IPS DF 6.9 (cell line): ENCODE measurements around the gene QPCT.
"Not testable (repeated sequence)": the region's sequence is repeated elsewhere in the genome, so short reads cannot be mapped to it uniquely, and the experiment has no call there.

Source experiments
- DNase-seq: peaks from one replicate; pipeline ENCODE4 v3.0.0-alpha.2; 2013; ENCODE audit warnings: low read depth, low spot score
- H3K27ac ChIP-seq: one replicate; pipeline ENCODE4 v1.5.1; 2013; ENCODE audit warnings: low read length, control low read depth
- H3K27me3 ChIP-seq: 2 replicates; pipeline ENCODE4 v1.6.1; 2013; ENCODE audit warnings: mild to moderate bottlenecking, low read length; ENCODE audit not compliant: control insufficient read depth, insufficient read depth
- H3K36me3 ChIP-seq: 2 replicates; pipeline ENCODE4 v1.6.1; 2013; ENCODE audit warnings: low read length; ENCODE audit not compliant: control insufficient read depth, insufficient read depth
- H3K4me1 ChIP-seq: 2 replicates; pipeline ENCODE4 v1.6.1; 2013; ENCODE audit warnings: low read length; ENCODE audit not compliant: control insufficient read depth, insufficient read depth
- H3K4me3 ChIP-seq: 2 replicates; pipeline ENCODE4 v1.5.1; 2013; ENCODE audit warnings: mild to moderate bottlenecking, low read length
- H3K9me3 ChIP-seq: 2 replicates; pipeline ENCODE4 v1.6.1; 2013; ENCODE audit warnings: low read length, inconsistent platforms; ENCODE audit not compliant: control insufficient read depth, insufficient read depth
- WGBS: extraction: QIAGEN DNeasy Blood & Tissue Kit; methylation state at CpG from one replicate; pipeline ENCODE4 v1.1.7; 2013; ENCODE audit warnings: mixed read lengths, missing lambda C conversion rate; ENCODE audit not compliant: insufficient read length, insufficient coverage; 5-methylcytosine and 5-hydroxymethylcytosine counted together

The QPCT gene

DNA sequence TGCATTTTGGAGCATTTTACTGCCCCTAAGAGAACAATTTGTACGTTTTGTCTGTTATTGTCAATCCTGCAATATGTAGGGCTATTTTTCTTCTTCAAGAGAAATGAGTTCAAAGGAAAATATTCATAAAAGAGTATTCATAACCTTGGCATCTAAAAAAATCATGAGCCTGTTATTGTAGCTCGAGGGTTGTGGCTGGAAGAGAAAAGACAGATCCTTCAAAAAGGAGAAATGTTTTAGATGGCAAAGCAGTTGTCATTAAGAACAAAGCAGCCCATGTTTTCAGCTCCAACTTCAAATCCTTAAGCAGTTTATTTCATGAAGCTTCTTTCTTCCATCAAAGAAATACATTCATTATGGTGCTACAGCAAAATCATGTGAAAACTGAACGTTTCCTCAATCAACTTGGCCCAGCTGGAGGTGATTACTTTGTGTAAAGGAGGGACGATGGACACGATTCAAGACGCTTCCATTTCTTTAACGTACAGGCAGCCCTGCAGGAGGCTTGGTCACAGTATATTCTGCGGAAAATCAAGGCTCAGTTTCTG, 31.4 kb downstream of the QPCT start:
- Histone ChIP-seq H3K27ac (no peak overlapping the region), H3K4me1 (no peaks in the 10 kb centered on the region)
- WGBS: no CpG with 5 or more reads among the region's 8 CpGs

DNA sequence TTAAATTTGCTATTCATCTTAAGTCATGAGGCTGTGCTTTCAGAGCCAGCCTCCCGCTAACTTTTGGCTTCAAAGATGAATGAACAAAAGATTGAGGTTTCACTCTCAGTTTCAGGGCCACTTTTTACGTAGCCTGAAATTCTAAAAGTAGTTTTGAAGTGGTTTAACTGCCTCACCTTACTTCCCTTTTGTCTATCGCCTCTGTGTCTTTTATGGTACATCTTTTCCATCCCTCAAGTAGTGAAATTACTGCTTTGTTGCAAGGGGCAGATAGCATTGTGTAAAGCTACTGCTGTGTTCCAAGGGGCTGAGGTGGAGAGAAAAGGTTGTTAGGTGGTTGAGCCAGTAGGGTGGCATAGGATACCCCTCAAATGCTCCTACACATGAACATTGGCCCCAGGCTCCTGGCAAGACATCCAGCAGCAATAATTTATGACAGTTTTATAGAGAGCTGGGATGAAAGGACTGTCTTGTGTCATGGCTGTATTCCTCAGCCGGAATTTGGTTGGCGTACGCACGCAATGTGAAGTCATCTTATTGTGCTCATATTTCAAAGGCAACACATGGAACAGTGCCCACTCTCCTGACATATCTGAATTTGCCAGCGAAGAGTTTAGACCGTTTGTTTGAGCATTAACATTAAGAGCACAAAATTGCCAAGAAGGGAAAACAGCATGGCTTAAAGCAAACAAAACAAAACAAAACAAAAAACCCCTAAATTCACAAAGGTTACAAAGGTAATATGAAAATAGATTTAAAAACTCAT, 32.2 kb downstream of the QPCT start:
- no CpG with 5 or more reads among the region's 9 CpGs for WGBS
- Histone ChIP-seq H3K27me3 (no peaks in the 10 kb centered on the region), H3K4me3 (no peak overlapping the region), H3K27ac (no peak overlapping the region), H3K9me3 (no peaks in the 10 kb centered on the region), H3K36me3 (no peaks in the 10 kb centered on the region), H3K4me1 (no peaks in the 10 kb centered on the region)
- DNase-seq: no peak

More for the DNA sequence above, 31.4 kb downstream of the QPCT start:
- no peak overlapping the region for H3K4me3 ChIP-seq
- no peaks in the 10 kb centered on the region for H3K9me3 ChIP-seq
- no peaks in the 10 kb centered on the region for H3K36me3 ChIP-seq
- H3K27me3 ChIP-seq: no peaks in the 10 kb centered on the region
- no peak for DNase-seq

DNA sequence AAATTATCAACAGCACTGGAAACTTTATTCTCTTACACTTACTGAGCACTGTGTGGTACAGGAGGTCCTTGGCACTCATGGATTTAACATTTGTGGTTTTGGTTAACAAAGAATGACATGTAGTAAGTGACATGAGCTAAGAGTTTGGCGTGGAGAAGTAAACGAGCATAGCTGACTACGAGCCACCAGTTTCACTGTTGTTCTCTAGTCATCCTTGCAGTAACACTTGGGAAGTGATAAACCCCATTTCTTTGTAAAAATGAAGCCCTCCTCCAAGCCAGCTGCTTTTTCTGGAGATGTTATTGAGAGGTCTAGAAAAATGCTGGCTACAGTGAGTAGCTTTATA, 32.7 kb downstream of the QPCT start:
- Histone ChIP-seq H3K9me3 (no peaks in the 10 kb centered on the region), H3K27me3 (no peaks in the 10 kb centered on the region), H3K4me3 (no peak overlapping the region), H3K27ac (no peak overlapping the region), H3K36me3 (no peaks in the 10 kb centered on the region), H3K4me1 (no peaks in the 10 kb centered on the region)
- no CpG with 5 or more reads among the region's 3 CpGs for WGBS
- no peak for DNase-seq

DNA sequence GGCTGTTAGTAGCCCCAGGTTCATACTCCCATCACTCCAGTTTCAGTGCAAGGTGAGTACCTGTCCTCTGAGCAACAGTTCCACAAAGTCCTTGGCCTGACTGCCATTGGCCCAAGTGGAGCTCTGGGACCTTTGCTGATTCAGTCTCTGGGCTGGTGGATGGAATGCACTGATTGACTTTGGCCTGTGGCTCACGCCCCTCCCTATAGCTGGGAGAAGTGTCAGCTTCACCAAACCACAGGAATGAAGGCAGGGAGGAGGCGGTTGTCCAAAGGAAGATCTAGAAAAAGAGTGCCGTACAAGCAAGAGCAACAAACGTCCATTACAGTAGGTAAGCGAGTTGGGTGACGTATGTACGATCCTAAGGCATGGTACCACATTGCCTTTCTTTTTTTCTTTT, 34.0 kb downstream of the QPCT start:
- H3K27me3 ChIP-seq: no peaks in the 10 kb centered on the region
- no peak overlapping the region for H3K4me3 ChIP-seq
- H3K27ac ChIP-seq: no peak overlapping the region
- no CpG with 5 or more reads among the region's 7 CpGs for WGBS
- no peaks in the 10 kb centered on the region for H3K4me1 ChIP-seq
- no peaks in the 10 kb centered on the region for H3K36me3 ChIP-seq
- no peak for DNase-seq
- no peaks in the 10 kb centered on the region for H3K9me3 ChIP-seq

DNA sequence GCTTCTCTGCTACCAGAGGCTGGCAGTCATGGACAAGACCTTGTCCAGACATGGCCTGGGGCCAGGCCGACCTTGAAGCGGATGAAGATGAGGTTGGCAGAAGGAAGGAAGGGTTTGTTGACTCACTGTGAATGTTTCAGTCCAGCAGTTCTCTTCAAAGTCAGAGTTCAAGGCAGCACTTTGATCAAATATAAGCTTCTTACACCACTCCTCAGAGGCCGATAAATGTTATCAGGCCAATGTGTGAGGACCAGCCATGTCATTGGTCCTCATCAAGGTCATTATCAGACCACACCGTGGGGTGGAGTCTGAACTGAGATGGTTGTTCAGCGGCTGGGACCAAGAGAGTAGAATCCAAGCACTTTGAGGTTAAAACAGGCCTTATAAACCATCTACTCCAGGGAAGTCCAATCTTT, 35.5 kb downstream of the QPCT start:
- Histone ChIP-seq H3K4me1 (no peaks in the 10 kb centered on the region), H3K36me3 (no peaks in the 10 kb centered on the region), H3K27ac (no peak overlapping the region), H3K4me3 (no peak overlapping the region), H3K27me3 (no peaks in the 10 kb centered on the region), H3K9me3 (no peaks in the 10 kb centered on the region)
- no peak for DNase-seq
- WGBS: no CpG with 5 or more reads among the region's 5 CpGs

DNA sequence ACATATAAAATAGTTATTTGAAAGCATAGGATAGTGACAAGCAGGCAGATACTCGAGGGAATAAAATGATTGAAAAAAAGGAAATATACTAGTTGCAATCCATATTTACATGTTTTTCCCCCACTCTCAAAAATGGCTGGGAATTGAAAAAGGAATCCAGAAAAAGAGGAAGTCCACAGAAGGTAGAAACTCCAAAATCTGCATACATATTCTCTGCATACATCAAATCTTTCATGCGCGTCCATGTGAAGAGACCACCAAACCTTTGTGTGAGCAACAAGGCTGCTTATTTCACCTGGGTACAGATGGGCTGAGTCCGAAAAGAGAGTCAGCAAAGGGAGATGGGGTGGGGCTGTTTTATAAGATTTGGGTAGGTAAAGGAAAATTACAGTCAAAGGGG, 36.4 kb downstream of the QPCT start:
- not testable (repeated sequence) for H3K4me3 ChIP-seq, H3K4me1 ChIP-seq, H3K9me3 ChIP-seq, H3K27me3 ChIP-seq, H3K36me3 ChIP-seq, H3K27ac ChIP-seq, DNase-seq
- no CpG with 5 or more reads among the region's 4 CpGs for WGBS

DNA sequence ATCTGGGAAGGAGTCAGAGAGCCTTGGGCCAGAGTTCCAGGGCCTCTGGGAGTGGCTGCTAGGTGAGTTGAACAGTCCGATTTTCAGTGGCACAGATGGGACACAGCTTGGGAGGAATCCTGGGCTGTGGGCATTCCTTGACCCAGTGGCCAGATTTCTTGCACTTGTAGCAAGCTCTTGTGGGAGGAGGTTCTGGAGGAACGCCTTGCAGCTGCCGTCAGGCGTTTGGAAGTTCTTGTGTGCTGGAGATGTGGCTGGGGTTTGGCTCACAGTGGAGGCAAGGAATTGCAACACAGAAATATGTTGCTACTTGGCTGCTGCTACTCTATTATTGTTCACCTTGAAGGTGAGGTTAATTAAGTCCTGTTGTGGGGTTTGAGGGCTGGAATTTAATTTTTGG, 39.8 kb downstream of the QPCT start:
- H3K36me3 ChIP-seq, H3K4me1 ChIP-seq, H3K4me3 ChIP-seq, DNase-seq, H3K9me3 ChIP-seq, H3K27me3 ChIP-seq, H3K27ac ChIP-seq: not testable (repeated sequence)
- no CpG with 5 or more reads among the region's 4 CpGs for WGBS

DNA sequence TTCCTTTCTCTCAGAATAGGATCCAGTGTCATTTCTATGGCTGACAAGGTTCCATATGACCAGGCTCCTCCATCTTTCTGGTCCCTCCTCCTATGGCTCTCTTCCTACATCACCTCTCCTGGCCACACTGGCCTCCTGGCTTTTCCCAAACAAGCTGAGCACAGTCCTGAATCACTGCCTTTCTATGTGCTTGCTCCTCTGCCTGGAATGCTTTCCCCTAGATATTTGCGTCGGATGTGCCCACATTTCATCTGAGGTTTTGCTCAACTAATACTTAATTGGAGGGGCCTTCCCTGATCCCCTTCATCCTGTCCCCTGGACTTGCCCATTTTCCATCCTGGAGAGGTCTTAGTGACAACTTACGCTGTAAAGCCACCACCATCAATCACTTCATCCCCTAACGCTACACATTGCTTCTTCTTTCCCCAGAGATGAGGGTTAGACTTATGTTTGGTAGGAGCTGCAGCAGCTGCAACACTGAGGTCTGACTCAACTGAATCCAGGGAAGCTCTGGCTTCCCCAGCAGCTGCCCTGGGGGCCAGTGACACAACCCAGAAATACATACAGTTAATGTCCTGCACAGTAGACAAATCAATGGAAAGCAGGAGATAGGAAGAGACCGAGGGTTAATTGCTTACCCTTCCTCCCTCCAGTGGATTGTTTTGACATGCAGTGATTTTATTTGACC, 42.9 kb downstream of the QPCT start:
- H3K4me1 ChIP-seq: no peaks in the 10 kb centered on the region
- H3K27me3 ChIP-seq: no peaks in the 10 kb centered on the region
- no peak overlapping the region for H3K4me3 ChIP-seq
- WGBS: no CpG with 5 or more reads among the region's 5 CpGs
- H3K27ac ChIP-seq: no peak overlapping the region
- no peaks in the 10 kb centered on the region for H3K36me3 ChIP-seq
- no peaks in the 10 kb centered on the region for H3K9me3 ChIP-seq
- DNase-seq: no peak

DNA sequence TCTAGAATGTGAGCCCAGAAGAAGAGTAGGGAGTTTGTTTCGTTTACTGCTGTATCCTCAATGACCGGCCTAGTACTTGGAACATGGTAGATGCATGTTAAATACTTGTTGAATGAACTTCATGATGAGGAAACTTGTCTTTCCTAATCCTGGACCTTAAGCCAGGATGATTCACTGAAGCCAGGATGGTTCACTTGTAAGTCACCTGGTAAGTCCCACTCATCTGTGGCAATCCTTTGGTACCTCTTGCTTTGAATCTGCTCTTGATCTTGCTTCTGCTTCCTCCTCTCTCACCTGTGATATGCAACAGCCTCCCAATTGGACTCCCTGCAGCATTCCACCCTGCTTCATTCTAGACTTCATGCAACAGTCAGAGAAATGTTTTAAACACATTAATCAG, 43.6 kb downstream of the QPCT start:
- no CpG with 5 or more reads among the region's 2 CpGs for WGBS

DNA sequence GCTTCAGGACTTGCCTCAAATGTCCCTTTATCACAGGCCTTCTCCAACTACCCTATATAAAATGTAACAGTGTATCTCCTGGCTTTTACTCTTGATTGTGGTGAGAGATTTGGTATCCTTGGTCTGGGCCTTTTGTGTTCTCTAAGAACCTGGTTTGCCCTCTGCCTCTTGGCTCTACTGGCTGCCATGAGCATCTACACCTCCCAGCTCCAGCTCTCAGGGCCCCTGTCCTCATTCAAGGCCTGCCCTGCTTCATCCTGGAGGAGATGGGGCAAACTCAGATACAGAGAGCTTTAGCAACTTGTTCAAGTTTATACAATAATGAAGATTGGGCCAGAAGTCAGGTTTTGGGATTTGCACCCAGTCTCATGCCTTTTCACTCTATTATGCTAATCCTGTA, 45.0 kb downstream of the QPCT start:
- no peak overlapping the region for H3K4me3 ChIP-seq
- no peak for DNase-seq
- H3K9me3 ChIP-seq: no peaks in the 10 kb centered on the region
- H3K36me3 ChIP-seq: no peaks in the 10 kb centered on the region
- no peaks in the 10 kb centered on the region for H3K27me3 ChIP-seq
- H3K4me1 ChIP-seq: no peaks in the 10 kb centered on the region
- no peak overlapping the region for H3K27ac ChIP-seq

More for the DNA sequence above, 43.6 kb downstream of the QPCT start:
- no peak for DNase-seq
- Histone ChIP-seq H3K4me1 (no peaks in the 10 kb centered on the region), H3K27ac (no peak overlapping the region), H3K4me3 (no peak overlapping the region), H3K27me3 (no peaks in the 10 kb centered on the region), H3K9me3 (no peaks in the 10 kb centered on the region), H3K36me3 (no peaks in the 10 kb centered on the region)
